HG02840 (cell line): ENCODE results near the gene DAGLB.
"Not testable (repeated sequence)": the region's sequence is repeated elsewhere in the genome, so short reads cannot be mapped to it uniquely, and the experiment has no call there.

ENCODE experiments used
- ATAC-seq: cut with Tn5 transposase; IDR thresholded peaks from one replicate; pipeline ENCODE4 v1.9.1; 2021; ENCODE audit warnings: mild to moderate bottlenecking, moderate library complexity, moderate number of reproducible peaks; ENCODE audit not compliant: unreplicated experiment, low FRiP score

DAGLB gene

DNA sequence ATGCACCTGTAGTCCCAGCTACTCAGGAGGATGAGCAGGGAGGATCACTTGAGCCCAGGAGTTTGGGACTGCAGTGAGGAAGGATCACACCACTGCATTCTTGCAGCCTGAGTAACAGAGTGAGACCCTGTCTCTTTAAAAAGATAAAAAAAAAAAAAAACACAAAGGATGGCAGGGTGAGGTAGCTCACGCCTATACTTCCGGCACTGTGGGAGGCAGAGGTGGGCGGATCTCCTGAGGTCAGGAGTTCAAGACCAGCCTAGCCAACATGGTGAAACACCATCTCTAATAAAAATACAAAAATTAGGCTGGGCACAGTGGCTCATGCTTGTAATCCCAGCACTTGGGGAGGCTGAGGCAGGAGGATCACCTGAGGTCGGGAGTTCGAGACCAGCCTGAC lies 15.9 kb upstream of the DAGLB start:
- not testable (repeated sequence) for ATAC-seq

DNA sequence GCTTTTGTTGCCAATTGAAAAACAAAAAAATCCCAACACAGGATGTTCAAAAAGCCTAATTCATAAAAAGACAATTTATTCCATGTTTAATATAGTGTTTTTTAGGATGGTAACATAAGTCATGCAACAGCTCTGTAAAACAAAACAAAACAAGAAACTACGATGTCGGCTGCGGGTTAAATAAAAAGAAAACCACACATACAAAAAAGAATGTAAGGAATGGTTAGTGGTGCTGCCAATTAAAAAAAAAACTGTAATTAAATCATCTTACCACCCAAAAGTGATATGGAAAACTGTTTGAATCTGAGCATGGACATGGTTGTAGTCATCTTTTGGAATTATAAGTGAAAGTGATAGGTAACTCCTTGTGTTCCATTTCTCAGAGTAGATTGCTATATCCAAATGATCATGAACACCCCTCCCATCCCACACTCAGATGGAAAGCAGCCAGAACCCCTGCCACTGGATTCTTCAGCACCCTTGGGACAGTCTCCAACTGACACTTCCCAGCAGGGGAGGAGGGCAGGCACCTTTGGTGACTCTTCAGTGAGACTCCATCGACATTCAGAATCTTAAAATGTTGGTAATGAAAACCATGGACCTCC lies 14.3 kb upstream of the DAGLB start:
- ATAC-seq, result no peak

DNA sequence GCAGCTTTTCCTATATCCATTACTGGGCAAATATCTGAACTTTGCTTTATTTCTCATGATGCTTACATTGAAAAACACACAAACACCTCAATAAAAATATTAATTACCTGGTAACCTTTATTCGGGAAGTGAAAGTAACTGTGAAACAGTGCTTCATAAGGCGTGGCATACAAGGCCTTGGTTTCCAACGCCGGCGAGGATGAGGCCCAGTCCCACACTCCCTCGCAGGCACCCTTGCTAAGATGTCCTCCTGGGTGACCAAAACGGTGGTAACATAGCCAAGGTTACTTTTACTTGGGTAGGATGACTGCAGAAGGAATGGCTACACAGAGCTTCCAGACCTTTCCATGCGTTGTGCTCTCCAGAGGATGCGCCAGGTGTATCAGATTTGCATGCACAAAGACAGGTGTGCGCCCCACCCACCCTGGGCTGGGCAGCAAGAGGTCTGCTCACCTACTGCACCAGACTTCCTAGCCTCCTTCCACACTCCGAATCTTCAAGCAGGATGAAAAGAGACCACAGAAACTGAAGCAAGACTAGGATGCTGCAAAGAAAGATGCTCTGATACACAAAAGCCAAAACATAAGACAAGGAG lies 13.3 kb upstream of the DAGLB start:
- ATAC-seq, result no peak

DNA sequence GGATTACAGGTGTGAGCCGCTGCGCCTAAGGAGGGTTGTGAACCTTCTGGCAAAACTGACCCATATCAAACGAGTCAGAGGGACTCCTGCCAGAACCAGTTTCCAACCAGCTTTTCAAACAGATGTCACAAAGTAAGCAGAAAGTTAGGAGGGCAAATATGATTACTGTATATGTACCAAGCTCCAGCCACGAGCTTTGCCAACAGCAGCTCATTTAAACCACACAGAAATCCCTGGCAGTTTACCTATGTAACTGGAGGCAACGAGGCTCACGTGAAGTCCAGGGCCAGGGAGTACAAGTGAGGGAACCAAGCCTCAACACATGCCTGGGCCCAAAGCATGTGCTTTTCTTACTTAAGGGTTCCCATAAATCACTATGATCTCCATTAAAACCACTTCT lies 12.5 kb upstream of the DAGLB start:
- no peak for ATAC-seq

DNA sequence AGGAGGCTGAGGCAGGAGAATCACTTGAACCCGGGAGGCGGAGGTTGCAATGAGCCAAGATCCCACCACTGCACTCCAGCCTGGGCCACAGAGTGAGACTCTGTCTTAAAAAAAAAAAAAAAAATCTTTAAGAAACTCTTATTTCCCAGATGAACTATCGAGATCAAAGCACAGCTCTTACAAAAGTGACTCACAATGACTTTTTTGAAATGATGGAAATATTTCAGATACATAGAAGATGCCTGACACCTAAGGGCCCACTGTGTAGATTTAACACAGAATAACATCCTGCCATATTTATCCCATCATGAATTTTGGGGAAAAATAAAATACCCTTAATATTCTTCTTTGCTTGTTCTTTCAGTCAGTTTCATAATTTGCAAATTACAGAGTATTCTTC lies 10.9 kb upstream of the DAGLB start:
- ATAC-seq, result not testable (repeated sequence)

DNA sequence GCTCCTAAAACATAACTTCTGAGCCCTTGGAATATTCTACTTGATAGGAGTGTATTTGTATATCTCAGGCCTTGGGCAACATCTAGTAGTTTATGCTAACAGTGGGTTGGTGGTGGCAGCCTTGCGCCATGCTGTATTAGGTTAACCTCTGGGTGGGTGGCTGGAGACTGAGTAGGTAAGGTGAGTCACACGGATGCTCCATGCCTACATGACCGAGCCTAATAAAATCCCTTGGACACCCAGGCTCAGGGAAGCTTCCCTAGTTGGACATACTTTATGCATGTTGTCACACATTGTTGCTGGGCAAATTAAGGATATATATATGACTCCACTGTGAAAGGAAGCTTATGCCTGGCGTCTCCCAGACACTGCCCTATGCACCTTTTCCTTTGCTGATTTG lies 6.0 kb upstream of the DAGLB start:
- no peak for ATAC-seq

DNA sequence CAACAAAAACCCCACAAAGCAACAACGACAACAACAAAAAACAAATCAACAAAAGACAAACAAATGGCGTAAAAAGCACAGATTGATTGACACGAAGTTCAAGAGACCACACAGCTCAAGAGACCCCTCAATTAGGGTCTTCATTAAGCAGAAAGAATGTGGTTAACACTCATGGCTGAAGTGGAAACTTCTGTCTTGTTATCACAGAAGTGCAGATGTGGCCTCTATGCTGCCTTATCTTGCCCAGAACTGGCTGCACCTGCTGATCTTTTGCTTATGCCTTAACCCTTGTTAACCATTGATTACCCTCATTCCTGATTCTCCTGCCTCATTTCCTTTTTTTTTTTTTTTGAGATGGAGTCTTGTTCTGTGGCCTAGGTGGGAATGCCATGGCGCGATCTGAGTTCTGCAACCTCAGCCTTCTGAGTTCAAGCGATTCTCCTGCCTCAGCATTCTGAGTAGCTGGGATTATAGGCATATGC lies 3.5 kb upstream of the DAGLB start:
- ATAC-seq, result no peak

DNA sequence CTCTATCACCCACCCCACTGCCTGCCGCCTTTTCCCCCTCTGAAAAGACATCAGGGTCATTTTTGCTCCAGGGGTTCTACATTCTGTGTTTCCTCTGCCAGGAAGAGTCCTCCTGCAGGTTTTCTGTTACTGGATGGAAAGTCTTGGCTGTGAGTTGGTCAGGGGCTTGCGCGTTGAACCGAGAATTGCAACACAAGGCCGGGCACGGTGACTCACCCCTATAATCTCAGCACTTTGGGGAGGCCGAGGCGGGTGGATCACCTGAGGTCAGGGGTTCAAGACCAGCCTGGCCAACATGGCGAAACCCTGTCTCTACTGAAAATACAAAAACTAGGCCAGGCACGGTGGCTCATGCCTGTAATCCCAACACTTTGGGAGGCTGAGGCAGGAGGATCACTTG lies 2.8 kb upstream of the DAGLB start:
- not testable (repeated sequence) for ATAC-seq

DNA sequence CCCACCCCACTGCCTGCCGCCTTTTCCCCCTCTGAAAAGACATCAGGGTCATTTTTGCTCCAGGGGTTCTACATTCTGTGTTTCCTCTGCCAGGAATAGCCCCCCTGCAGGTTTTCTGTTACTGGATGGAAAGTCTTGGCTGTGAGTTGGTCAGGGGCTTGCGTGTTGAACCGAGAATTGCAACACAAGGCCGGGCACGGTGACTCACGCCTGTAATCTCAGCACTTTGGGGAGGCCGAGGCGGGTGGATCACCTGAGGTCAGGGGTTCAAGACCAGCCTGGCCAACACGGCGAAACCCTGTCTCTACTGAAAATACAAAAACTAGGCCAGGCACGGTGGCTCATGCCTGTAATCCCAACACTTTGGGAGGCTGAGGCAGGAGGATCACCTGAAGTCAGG lies 2.1 kb upstream of the DAGLB start:
- ATAC-seq, result not testable (repeated sequence)

DNA sequence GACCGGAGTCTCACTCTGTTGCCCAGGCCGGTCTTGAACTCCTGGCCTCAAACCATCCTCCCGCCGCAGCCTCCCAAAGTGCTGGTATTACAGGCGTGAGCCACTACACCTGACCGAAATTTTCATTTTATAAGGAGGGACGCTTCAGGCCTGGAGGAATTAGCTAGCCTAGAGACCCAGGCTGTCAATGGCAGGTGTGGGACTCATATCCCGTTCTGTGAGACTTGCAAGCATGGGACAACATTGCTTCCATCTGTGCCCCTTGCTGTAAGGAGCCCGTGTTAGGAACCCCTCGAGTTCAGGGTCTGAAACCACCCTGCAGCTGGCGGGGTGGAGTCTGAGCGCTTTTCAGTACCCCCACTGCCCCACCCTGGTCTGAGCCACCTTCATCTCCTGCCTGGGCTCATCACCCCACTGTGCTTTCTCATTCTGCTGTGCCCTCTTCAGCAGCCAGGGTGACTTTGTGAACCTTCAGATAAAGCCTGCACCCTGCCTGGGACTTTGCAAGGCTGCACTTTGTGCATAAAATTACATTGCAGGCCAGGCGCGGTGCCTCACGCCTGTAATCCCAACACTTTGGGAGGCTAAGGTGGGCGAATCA lies 1.3 kb upstream of the DAGLB start:
- ATAC-seq, result no peak

DNA sequence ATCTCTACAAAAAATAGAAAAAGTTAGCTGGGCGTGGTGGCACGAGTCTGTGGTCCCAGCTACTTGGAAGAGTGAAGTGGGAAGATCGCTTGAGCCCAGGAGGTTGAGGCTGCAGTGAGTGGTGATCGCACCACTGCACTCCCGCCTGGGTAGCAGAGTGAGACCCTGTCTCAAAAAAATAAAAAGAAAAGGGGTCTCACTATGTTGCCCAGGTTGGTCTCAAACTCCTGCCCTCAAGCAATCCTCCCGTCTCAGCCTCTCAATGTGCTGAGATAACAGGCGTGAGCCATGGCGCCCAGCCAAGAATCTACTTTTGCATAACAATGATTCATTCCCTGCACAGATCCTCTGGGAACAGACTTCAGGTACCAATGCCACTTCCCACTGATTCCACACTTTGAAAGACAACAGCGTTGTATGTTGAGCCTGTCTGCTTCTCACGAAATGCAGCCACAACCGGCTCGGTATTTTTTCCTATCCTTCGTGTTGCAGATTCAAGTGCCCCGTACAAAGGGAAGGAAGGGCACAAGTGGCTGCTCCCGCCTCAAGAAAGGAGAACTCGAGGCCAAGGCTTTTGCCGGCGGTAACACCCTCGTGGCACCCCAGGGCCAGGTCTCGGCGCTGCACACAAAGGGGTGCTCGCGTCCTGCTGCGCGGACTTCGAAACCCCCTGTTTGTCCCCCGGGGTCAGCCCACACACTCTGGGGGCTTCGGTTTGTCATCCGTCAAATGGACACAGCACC lies 745 bp downstream of the DAGLB start:
- peak; percentile 36 for ATAC-seq

DNA sequence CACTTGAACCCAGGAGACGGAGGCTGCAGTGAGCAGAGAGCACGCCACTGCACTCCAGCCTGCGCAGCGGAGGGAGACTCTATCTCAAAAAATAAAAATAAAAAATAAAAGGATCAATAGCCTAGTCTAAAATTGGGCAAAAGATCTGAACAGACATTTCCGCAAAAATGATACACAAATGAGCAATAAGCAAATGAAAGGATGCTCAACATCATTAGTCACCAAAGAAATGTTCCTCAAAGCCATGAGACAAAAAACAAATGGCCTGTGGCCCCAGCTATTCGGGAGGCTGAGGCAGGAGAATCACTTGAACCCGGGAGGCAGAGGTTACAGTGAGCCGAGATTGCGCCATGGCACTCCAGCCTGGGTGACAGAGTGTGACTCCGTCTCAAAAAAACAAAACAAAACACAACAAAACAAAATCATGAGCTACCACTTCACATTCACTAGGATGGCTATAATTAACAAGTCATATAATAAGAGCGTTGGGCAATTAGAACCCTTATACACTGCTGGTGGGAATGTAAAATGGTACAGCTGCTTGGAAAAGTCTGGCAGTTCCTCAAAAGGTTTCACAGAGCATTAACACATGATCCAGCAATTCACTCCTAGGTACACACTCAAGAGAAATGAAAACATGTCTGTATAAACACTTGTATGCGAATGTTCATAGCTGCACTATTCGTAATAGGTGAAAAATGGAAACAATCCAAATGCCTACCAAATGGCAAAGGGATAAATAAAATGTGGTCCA lies 3.1 kb downstream of the DAGLB start:
- ATAC-seq, result no peak

DNA sequence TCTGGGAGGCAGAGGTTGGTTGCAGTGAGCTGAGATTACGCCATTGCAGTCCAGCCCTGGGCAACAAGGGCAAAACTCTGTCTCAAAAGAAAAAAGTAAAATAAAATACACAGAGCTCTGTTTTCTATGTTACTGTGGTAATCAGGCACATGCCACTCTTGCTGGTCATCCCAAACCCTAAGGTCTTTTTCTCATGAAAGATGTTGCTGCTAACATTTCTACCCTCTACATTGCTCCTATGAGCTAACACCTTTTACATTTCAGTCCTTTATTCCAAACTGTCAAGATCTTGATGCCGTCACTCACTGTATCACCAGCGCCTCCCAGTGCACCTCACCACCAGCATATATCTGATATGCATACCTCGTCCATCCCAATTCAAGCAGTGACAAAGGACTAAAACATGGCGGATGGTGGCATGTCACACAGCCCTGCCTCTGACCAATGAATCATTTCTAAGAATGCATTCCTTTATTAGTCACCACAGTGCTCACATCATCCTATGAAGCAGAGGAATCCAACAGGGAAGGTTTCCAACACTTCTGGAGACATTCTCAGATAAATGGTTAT lies 4.3 kb downstream of the DAGLB start:
- no peak for ATAC-seq

DNA sequence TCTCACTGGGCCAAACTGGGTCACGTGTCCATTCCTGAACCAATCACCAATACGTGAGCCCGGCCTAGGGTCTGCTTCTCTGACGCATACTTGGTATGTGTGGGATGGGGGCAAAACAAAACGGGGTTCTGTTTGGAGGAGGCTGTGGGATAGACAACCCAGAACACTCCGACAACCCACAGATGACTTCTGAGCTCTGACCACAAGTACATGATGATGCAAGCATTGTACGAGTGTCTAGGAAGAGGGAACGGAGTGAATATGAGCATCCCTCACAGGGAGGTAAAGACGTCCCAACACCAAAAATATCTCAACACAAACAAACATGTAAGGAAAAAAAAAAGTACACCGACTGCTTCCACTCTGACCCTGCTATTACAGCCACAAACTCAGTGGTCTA lies 5.6 kb downstream of the DAGLB start:
- ATAC-seq, result no peak

DNA sequence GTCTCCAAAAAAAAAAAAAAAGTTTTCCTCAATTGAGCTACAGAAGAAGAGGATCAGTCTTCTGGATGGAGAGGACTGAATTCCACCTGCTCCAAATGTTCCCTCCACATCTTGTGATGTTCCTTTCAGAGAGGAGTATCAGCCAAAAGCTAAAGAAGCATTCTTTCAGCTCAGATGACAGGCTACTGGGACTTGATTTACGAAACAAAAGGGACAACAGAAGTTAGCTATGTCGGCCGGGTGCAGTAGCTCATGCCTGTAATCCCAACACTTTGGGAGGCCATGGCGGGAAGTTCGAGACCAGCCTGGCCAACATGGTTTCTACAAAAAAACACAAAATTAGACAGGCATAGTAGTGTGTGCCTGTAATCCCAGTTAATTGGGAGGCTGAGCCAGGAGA lies 7.4 kb downstream of the DAGLB start:
- no peak for ATAC-seq

DNA sequence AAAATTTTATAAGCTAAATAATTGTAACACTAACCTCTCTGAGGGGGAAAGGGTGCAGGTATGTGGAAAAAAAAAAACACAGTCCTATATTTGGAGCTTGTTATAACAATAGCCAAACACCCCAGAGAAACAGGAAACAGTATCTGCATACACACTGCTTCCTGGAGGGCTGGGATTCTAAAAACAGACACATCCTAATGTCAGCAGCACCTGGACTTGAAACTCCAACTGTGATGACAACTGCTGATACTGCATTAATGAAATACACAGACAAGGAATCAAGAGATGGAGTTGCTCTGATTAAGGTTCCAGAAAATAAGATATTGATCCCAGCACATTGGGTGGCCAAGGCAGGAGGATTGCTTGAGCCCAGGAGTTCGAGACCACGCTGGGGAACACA lies 9.3 kb downstream of the DAGLB start:
- no peak for ATAC-seq

DNA sequence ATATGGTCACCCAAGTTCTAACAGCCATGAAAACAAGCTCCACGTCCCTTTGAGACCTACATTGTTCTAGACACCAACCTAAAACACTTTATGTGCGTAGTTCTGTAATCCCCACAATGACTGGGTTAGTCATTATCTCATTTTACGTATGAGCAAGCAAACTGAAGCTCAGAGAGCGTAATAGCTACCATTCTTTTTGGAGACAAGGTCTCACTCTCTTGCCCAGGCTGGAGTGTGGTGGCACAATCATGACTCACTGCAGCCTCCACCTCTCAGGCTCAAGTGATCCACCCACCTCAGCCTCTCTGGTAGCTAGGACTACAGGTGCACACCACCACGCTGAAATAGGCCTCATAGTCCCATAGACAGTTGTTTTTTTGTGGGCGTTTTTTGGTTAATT lies 10.5 kb downstream of the DAGLB start:
- no peak for ATAC-seq

DNA sequence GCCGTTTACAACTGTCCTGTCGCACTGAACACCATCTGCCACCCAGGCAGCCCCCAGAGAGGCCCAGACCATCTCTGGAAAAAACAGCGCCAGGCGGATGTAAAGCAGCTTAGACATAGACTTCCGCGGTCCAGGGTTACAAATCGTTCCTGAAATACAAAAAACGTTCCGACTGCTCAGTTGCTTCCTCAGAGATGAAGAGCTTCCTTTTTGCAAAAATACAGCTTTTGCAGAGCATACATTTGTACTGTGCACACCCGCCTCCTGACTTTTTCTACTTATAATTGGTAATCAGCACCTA lies 11.4 kb downstream of the DAGLB start:
- no peak for ATAC-seq

DNA sequence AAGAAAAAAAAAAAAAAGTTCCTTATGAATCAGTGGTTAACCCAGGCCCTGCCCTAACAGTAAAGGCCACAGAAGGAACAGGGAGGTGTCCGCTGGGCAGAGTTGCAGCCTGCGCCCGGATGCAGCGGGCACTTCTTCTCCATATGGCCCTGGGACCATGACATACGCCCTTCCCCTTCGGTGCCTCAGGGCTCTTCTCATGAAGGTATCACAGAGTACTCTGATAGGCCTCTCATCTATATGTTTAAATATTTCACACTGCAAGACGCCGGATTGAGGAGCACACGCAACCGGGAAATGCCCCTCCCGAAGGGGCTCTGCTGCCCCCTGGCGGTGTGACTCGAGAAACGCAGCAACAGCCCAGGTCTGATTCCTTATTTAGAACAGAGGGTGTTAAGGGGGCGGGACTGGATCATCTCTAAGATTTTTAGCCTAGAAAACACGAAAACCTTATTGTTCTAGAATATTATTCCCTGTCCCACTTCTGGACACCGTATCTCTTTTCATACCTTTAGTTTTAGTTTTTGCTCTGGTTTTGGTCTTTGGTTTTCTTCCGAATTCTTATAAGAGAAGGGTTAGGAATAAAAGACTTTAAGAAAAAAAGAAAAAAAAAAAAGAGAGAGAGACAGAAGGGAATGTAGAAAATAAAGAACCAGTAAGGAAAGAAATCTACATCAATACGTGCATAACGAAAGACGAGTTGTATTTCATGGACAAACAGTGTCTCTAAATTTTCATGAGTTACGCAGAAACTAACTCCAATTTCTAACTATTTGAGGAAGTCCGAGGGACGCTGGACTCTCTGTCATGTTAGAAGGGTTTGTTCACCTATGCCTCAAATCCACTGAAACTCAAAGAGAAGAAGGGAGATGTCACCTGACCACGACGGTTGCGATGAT lies 12.0 kb downstream of the DAGLB start:
- ATAC-seq, result peak; percentile 61
